RWPE2 (cell line): Measurements from ENCODE around the gene TBC1D2.

Experiments
- ATAC-seq: fragments of 200-7000 bp; cut with Tn5 transposase; 3 replicates; pipeline ENCODE4 v1.9.1; 2021; ENCODE audit warnings: low read depth
- DNase-seq: peaks from one replicate; pipeline ENCODE4 v3.0.0-alpha.2; 2020; ENCODE audit warnings: low spot score
- H3K27ac ChIP-seq: fragments of 450-650 bp; 2 replicates; pipeline ENCODE4 v1.5.1; 2017; ENCODE audit warnings: mild to moderate bottlenecking; ENCODE audit not compliant: poor library complexity, severe bottlenecking
- H3K27me3 ChIP-seq: fragments of 250-450 bp; sonication (Bioruptor Pico); 2 replicates; pipeline ENCODE4 v1.5.1; 2021; ENCODE audit warnings: mild to moderate bottlenecking, moderate library complexity; ENCODE audit not compliant: insufficient read depth, poor library complexity, severe bottlenecking
- H3K36me3 ChIP-seq: fragments of 250-450 bp; sonication (Bioruptor Pico); 2 replicates; pipeline ENCODE4 v1.5.1; 2020; ENCODE audit warnings: low read depth, mild to moderate bottlenecking, moderate library complexity
- H3K4me1 ChIP-seq: fragments of 250-450 bp; sonication (Bioruptor Pico); 2 replicates; pipeline ENCODE4 v1.5.1; 2021; ENCODE audit warnings: mild to moderate bottlenecking, moderate library complexity; ENCODE audit not compliant: insufficient read depth, poor library complexity, severe bottlenecking
- H3K4me3 ChIP-seq: fragments of 250-450 bp; sonication (Bioruptor Pico); 2 replicates; pipeline ENCODE4 v1.5.1; 2021; ENCODE audit warnings: mild to moderate bottlenecking, moderate library complexity; ENCODE audit not compliant: severe bottlenecking
- H3K9me3 ChIP-seq: fragments of 250-450 bp; sonication (Bioruptor Pico); 2 replicates; pipeline ENCODE4 v1.5.1; 2021; ENCODE audit warnings: mild to moderate bottlenecking, moderate library complexity; ENCODE audit not compliant: severe bottlenecking
- CTCF ChIP-seq: fragments of 450-650 bp; IDR thresholded peaks from one replicate; pipeline ENCODE4 v1.5.1; 2017; ENCODE audit warnings: mild to moderate bottlenecking, moderate library complexity; ENCODE audit not compliant: poor library complexity, severe bottlenecking

The TBC1D2 gene

DNA sequence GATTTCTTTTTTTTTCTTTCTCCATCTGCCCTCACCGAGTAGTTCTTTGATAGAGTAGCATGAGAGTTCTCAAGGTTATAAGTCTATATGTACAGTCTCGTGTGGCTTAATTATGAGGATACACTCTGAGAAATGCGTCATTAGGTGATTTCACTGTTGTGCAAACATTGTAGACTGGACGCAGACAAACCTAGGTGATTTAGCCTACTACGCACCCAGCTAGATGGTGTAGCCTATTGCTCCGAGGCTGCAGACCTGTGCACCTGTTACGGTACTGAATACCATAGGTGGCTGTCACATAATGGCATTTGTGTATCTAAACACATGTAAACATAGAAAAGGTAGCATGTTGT, 36.1 kb downstream of the TBC1D2 start:
- no peak for TF ChIP-seq CTCF
- Histone ChIP-seq H3K27ac (peak overlapping the region; percentile 99), H3K27me3 (no peaks in the 10 kb centered on the region), H3K36me3 (peaks cover 87% of the 10 kb centered on the region), H3K4me1 (peaks cover 37% of the 10 kb centered on the region), H3K9me3 (no peaks in the 10 kb centered on the region), H3K4me3 (no peak overlapping the region)
- DNase-seq = no peak
- peak; percentile 13; the same call in 1 of the 3 replicates for ATAC-seq

GRCh38 chr9:98218562-98219363, 36.7 kb downstream of the TBC1D2 start:
- H3K27ac ChIP-seq = peak overlapping the region; percentile 99
- H3K4me3 ChIP-seq = no peak overlapping the region
- peaks cover 87% of the 10 kb centered on the region for H3K36me3 ChIP-seq

DNA sequence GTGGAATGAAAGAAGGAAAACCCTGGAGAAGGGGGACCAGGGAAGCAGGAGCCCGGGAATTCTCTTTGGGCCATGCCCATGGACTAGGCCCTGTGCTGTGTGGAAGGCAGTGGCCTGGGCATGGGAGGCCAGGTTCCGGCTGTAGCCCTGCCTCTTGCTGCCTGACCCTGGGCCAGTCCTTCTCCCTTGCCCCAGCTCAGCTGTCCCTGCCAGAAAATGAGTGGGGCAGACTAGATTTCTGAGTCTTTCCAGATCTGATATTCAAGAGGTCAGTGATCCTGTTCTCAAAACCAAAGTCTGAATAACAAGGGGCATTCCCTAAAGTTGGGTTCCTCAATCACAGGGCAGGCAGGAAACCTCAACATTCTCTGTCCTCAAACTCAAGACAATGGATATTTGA, 38.2 kb downstream of the TBC1D2 start:
- peaks cover 19% of the 10 kb centered on the region for H3K4me1 ChIP-seq
- TF ChIP-seq CTCF = no peak
- peaks cover 94% of the 10 kb centered on the region for H3K36me3 ChIP-seq
- DNase-seq (no peak), ATAC-seq (no peak)
- H3K4me3 ChIP-seq = no peak overlapping the region
- no peaks in the 10 kb centered on the region for H3K27me3 ChIP-seq
- H3K27ac ChIP-seq = peak overlapping the region; percentile 99
- H3K9me3 ChIP-seq = no peaks in the 10 kb centered on the region

More at GRCh38 chr9:98218562-98219363, 36.7 kb downstream of the TBC1D2 start:
- no peak for TF ChIP-seq CTCF
- DNase-seq = no peak
- Histone ChIP-seq H3K27me3 (no peaks in the 10 kb centered on the region), H3K9me3 (no peaks in the 10 kb centered on the region), H3K4me1 (peaks cover 31% of the 10 kb centered on the region)
- ATAC-seq = no peak

DNA sequence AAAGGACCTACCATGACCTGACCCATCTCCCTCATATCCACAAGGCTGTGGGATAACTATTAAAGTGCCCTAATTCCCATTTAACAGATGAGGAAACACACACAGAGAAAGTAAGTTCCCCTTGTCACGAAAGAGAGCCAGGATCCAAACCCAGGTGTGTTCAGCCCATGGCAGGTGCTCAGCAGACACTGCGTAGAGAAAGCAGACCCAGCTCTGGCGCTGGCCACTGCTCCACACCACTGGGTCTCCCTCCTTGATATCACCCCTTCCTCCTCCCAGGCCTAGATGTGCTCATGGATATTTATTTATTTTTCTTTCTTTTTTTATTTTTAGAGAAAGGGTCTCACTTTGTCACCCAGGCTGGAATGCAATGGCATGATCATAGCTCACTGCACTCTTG, 39.1 kb downstream of the TBC1D2 start:
- no peak overlapping the region for H3K4me3 ChIP-seq
- DNase-seq (no peak), ATAC-seq (no peak)
- no peak for TF ChIP-seq CTCF
- H3K27ac ChIP-seq = peak overlapping the region; percentile 99
- no peaks in the 10 kb centered on the region for H3K9me3 ChIP-seq
- H3K4me1 ChIP-seq = peaks cover 14% of the 10 kb centered on the region
- H3K36me3 ChIP-seq = peaks cover 94% of the 10 kb centered on the region
- H3K27me3 ChIP-seq = no peaks in the 10 kb centered on the region

DNA sequence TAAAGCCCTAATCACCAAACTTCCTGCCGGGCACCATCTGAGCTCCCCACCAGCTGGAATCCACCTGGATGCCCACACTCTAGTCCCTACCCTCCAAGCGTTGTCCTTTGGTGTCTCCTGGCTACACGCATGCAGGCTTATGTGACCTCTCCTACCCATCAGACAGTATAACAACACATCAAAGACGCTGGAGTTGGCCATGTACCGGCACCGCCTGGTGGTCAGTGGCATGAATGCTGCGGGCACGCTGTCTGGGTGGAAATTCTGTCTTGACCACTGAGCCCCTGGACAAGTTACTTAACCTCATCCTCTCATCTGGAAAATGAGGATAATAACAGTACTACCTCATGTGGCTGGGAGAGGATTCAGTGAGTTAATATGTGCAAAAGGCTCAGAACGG, 39.6 kb downstream of the TBC1D2 start:
- peak overlapping the region; percentile 16 for H3K27ac ChIP-seq
- peaks cover 14% of the 10 kb centered on the region for H3K4me1 ChIP-seq
- DNase-seq (no peak), ATAC-seq (0 out of 3 replicates have a peak, but pooled peaks have one; percentile 15)
- H3K36me3 ChIP-seq = peaks cover 94% of the 10 kb centered on the region
- H3K9me3 ChIP-seq = no peaks in the 10 kb centered on the region
- H3K27me3 ChIP-seq = no peaks in the 10 kb centered on the region
- peak; percentile 17 for TF ChIP-seq CTCF
- H3K4me3 ChIP-seq = no peak overlapping the region
